SK-N-SH treated with all-trans-retinoic acid at 6 μM for 48 hours (cell line): ENCODE results near the gene DBNDD2.

ENCODE experiments used
- ATAC-seq: fragments of 200-7000 bp; cut with Tn5 transposase; 3 replicates; pipeline ENCODE4 v1.9.1; 2020; ENCODE audit warnings: mild to moderate bottlenecking, moderate library complexity
- BACH2 ChIP-seq: fragments of 250-450 bp; sonication (Bioruptor Pico); IDR thresholded peaks from 2 replicates; pipeline ENCODE4 v1.9.0; 2021; ENCODE audit warnings: mild to moderate bottlenecking, borderline replicate concordance
- CREB5 ChIP-seq: fragments of 250-450 bp; sonication (Bioruptor Pico); IDR thresholded peaks from 2 replicates; pipeline ENCODE4 v1.5.1; 2020; ENCODE audit warnings: low read depth, mild to moderate bottlenecking, moderate library complexity
- CSDC2 ChIP-seq: fragments of 250-450 bp; sonication (Bioruptor Pico); IDR thresholded peaks from 2 replicates; pipeline ENCODE4 v1.5.0; 2020; ENCODE audit warnings: mild to moderate bottlenecking, moderate library complexity
- CSRNP3 ChIP-seq: fragments of 250-450 bp; sonication (Bioruptor Pico); IDR thresholded peaks from 2 replicates; pipeline ENCODE4 v1.5.1; 2021; ENCODE audit warnings: mild to moderate bottlenecking, moderate library complexity
- ESRRG ChIP-seq: fragments of 250-450 bp; sonication (Bioruptor Pico); IDR thresholded peaks from 2 replicates; pipeline ENCODE4 v1.6.1; 2021; ENCODE audit warnings: mild to moderate bottlenecking
- GLIS3 ChIP-seq: fragments of 250-450 bp; sonication (Bioruptor Pico); IDR thresholded peaks from 2 replicates; pipeline ENCODE4 v1.5.0; 2020; ENCODE audit warnings: mild to moderate bottlenecking, moderate library complexity
- OSR1 ChIP-seq: fragments of 250-450 bp; sonication (Bioruptor Pico); IDR thresholded peaks from 2 replicates; pipeline ENCODE4 v1.8.0; 2022; ENCODE audit warnings: moderate library complexity, mild to moderate bottlenecking, inconsistent platforms
- PATZ1 ChIP-seq: fragments of 250-450 bp; sonication (Bioruptor Pico); IDR thresholded peaks from 2 replicates; pipeline ENCODE4 v1.8.0; 2020; ENCODE audit warnings: mild to moderate bottlenecking, moderate library complexity, borderline replicate concordance
- POU6F1 ChIP-seq: fragments of 250-450 bp; sonication (Bioruptor Pico); IDR thresholded peaks from 2 replicates; pipeline ENCODE4 v1.8.0; 2021; ENCODE audit warnings: low read depth, mild to moderate bottlenecking, moderate library complexity, borderline replicate concordance
- PPARA ChIP-seq: fragments of 250-450 bp; sonication (Bioruptor Pico); IDR thresholded peaks from 2 replicates; pipeline ENCODE4 v1.5.0; 2020; ENCODE audit warnings: mild to moderate bottlenecking, borderline replicate concordance
- RARB ChIP-seq: fragments of 250-450 bp; sonication (Bioruptor Pico); IDR thresholded peaks from 2 replicates; pipeline ENCODE4 v1.8.0; 2021; ENCODE audit warnings: mild to moderate bottlenecking, moderate library complexity
- SNAI2 ChIP-seq: fragments of 250-450 bp; sonication (Bioruptor Pico); IDR thresholded peaks from 2 replicates; pipeline ENCODE4 v1.5.0; 2020; ENCODE audit warnings: mild to moderate bottlenecking, moderate library complexity
- TCF4 ChIP-seq: fragments of 250-450 bp; sonication (Bioruptor Pico); IDR thresholded peaks from 2 replicates; pipeline ENCODE4 v1.8.0; 2021; ENCODE audit warnings: mild to moderate bottlenecking, moderate library complexity, borderline replicate concordance
- TOX ChIP-seq: fragments of 250-450 bp; sonication (Bioruptor Pico); IDR thresholded peaks from 2 replicates; pipeline ENCODE4 v1.8.0; 2021; ENCODE audit warnings: mild to moderate bottlenecking, moderate library complexity, borderline replicate concordance
- TSHZ2 ChIP-seq: fragments of 250-450 bp; sonication (Bioruptor Pico); IDR thresholded peaks from 2 replicates; pipeline ENCODE4 v1.5.0; 2020; ENCODE audit warnings: mild to moderate bottlenecking, moderate library complexity
- ZC3H10 ChIP-seq: fragments of 250-450 bp; sonication (Bioruptor Pico); IDR thresholded peaks from 2 replicates; pipeline ENCODE4 v1.5.1; 2021; ENCODE audit warnings: mild to moderate bottlenecking, moderate library complexity
- ZFP3 ChIP-seq: fragments of 250-450 bp; sonication (Bioruptor Pico); IDR thresholded peaks from 2 replicates; pipeline ENCODE4 v1.5.0; 2020; ENCODE audit warnings: mild to moderate bottlenecking, moderate library complexity
- ZFP30 ChIP-seq: fragments of 450-650 bp; formaldehyde crosslinking; IDR thresholded peaks from 2 replicates; pipeline ENCODE4 v1.5.0; 2022; ENCODE audit warnings: mild to moderate bottlenecking, moderate library complexity
- ZNF565 ChIP-seq: fragments of 450-650 bp; formaldehyde crosslinking; conservative IDR thresholded peaks from 2 replicates; pipeline ENCODE4 v1.5.0; 2020; ENCODE audit warnings: low read depth, mild to moderate bottlenecking, moderate library complexity
- ZNF70 ChIP-seq: fragments of 450-650 bp; formaldehyde crosslinking; IDR thresholded peaks from 2 replicates; pipeline ENCODE4 v1.5.0; 2020; ENCODE audit warnings: mild to moderate bottlenecking, moderate library complexity
- ZNF8 ChIP-seq: fragments of 450-650 bp; formaldehyde crosslinking; IDR thresholded peaks from 2 replicates; pipeline ENCODE4 v1.5.0; 2020; ENCODE audit warnings: mild to moderate bottlenecking, moderate library complexity

The DBNDD2 gene

GRCh38 chr20:45365444-45365970, 42.6 kb upstream of the DBNDD2 start:
- no peak for ATAC-seq
- no peak for TF ChIP-seq ZC3H10 (CRISPR knock-in tag)
- TF ChIP-seq OSR1 (CRISPR knock-in tag), result no peak
- no peak for TF ChIP-seq GLIS3
- no peak for TF ChIP-seq ZNF565 (CRISPR knock-in tag)
- no peak for TF ChIP-seq ESRRG (CRISPR knock-in tag)
- TF ChIP-seq PPARA, result no peak
- TF ChIP-seq SNAI2 (CRISPR knock-in tag), result no peak
- TF ChIP-seq CSRNP3 (CRISPR knock-in tag), result no peak
- no peak for TF ChIP-seq ZNF8
- no peak for TF ChIP-seq TCF4
- no peak for TF ChIP-seq ZNF70 (CRISPR knock-in tag)
- TF ChIP-seq ZFP3, result no peak
- TF ChIP-seq ZFP30 (CRISPR knock-in tag), result no peak
- no peak for TF ChIP-seq RARB (CRISPR knock-in tag)
- TF ChIP-seq POU6F1, result no peak
- TF ChIP-seq CSDC2, result no peak
- no peak for TF ChIP-seq BACH2 (CRISPR knock-in tag)
- no peak for TF ChIP-seq CREB5 (CRISPR knock-in tag)
- TF ChIP-seq PATZ1 (CRISPR knock-in tag), result no peak

- TF ChIP-seq TOX (no peak), CREB5 (CRISPR knock-in tag) (no peak)
- TF ChIP-seq, all 23 proteins: peak for 0
- no peak for ATAC-seq
These were observed 41.9 kb upstream of the DBNDD2 start for GRCh38 chr20:45366192-45366591.

- no peak for ATAC-seq
- no peak for TF ChIP-seq PATZ1 (CRISPR knock-in tag)
- no peak for TF ChIP-seq TSHZ2
- no peak for TF ChIP-seq ZNF70 (CRISPR knock-in tag)
These were observed 41.5 kb upstream of the DBNDD2 start for GRCh38 chr20:45366631-45367030.
